HepG2 (cell line): ENCODE data around the gene EPHA6. TPM values are rescaled to one million over a fixed set of nuclear protein-coding genes. Genes with fewer than 3 reads are reported as not detected.

Experiments used
- ATAC-seq: fragments of 200-7000 bp; cut with Tn5 transposase; 3 replicates; pipeline ENCODE4 v1.9.1; 2020; ENCODE audit warnings: mild to moderate bottlenecking, moderate library complexity
- BruUV-seq: library from RNA; stranded (reverse); fragments of 400-500 nt; replicated peaks from 2 replicates; lab custom pipeline; 2021; lab: Mats Ljungman, UMichigan
- CTCF ChIA-PET: fragments of 300-600 bp; formaldehyde crosslinking; extraction: SDS; loops from one replicate; lab custom pipeline; 2021; ENCODE audit warnings: low total read pairs, inconsistent platforms, low intra/inter-chr PET ratio; lab: Yijun Ruan, JAX
- POLR2A ChIA-PET: fragments of 350-600 bp; sonication (Branson Sonifier 250); formaldehyde crosslinking; loops from one replicate; lab custom pipeline; 2020; ENCODE audit warnings: antibody characterized with exemption, inconsistent platforms; lab: Yijun Ruan, JAX
- DNase-seq: peaks from one replicate; pipeline ENCODE4 v3.0.0-alpha.2; 2015; ENCODE audit warnings: low spot score
- FAIRE-seq: peaks from 3 replicates; lab custom pipeline; 2011; peaks lifted over from hg19 to GRCh38; lab: Jason Lieb, UNC
- H2AFZ ChIP-seq: one replicate; pipeline ENCODE4 v1.6.1; 2011; ENCODE audit warnings: low read length, inconsistent platforms
- H3K27ac ChIP-seq: fragments of 300-600 bp; 3 replicates; pipeline ENCODE4 v1.8.0; 2011; ENCODE audit warnings: mixed run types, mild to moderate bottlenecking, mixed read lengths, low read length, inconsistent platforms; ENCODE audit not compliant: insufficient read depth; ENCODE audit errors: extremely low read length
- H3K27me3 ChIP-seq, 2 experiments: fragments of 200-600 bp in 1 of 2; 2 replicates in 1 of 2; 3 replicates in 1 of 2; pipeline versions ENCODE4 v1.6.0 to v1.8.0; 2011; ENCODE audit warnings: low read length in 2 of 2, mild to moderate bottlenecking in 2 of 2, moderate library complexity in 2 of 2, inconsistent platforms in 1 of 2; ENCODE audit not compliant: insufficient read depth in 2 of 2, control insufficient read depth in 1 of 2
- H3K36me3 ChIP-seq, 2 experiments: fragments of 200-600 bp in 1 of 2; replicated peaks in 1 of 2; 2 replicates in 1 of 2; 3 replicates in 1 of 2; pipeline versions ENCODE4 v1.5.1 to v1.8.0; 2011; ENCODE audit warnings: low read length in 2 of 2, inconsistent platforms in 1 of 2; ENCODE audit not compliant: insufficient read depth in 2 of 2, control insufficient read depth in 1 of 2
- H3K4me1 ChIP-seq: 2 replicates; pipeline ENCODE4 v1.5.1; 2012; ENCODE audit warnings: low read length, inconsistent platforms; ENCODE audit not compliant: insufficient read depth
- H3K4me2 ChIP-seq: 2 replicates; pipeline ENCODE4 v1.6.0; 2011; ENCODE audit warnings: low read depth, low read length, inconsistent platforms
- H3K4me3 ChIP-seq, 3 experiments: fragments of 200-600 bp in 1 of 3; sonication (generic), shearing (Covaris generic) in 1 of 3; replicated peaks in 1 of 3; 2 replicates each; pipeline ENCODE4 v1.5.1; 2011 to 2016; ENCODE audit warnings: low read length in 3 of 3, inconsistent platforms in 2 of 3, low read depth in 2 of 3, mild to moderate bottlenecking in 2 of 3, control low read depth in 1 of 3, mixed read lengths in 1 of 3; ENCODE audit not compliant: insufficient read depth in 1 of 3
- H3K79me2 ChIP-seq: one replicate; pipeline ENCODE4 v1.6.1; 2011; ENCODE audit warnings: low read length, inconsistent platforms; ENCODE audit not compliant: insufficient read depth
- H3K9ac ChIP-seq: 2 replicates; pipeline ENCODE4 v1.6.0; 2011; ENCODE audit warnings: mild to moderate bottlenecking, low read depth, low read length, inconsistent platforms; ENCODE audit not compliant: insufficient read depth
- H3K9me3 ChIP-seq: 2 replicates; pipeline ENCODE4 v1.5.1; 2012; ENCODE audit warnings: mild to moderate bottlenecking, low read length
- H4K20me1 ChIP-seq: 2 replicates; pipeline ENCODE4 v1.6.0; 2011; ENCODE audit warnings: inconsistent platforms, mild to moderate bottlenecking, low read length, moderate library complexity; ENCODE audit not compliant: insufficient read depth
- BHLHE40 ChIP-seq: IDR thresholded peaks from 2 replicates; pipeline ENCODE4 v1.6.1; 2011; ENCODE audit warnings: low read length, improper control_type of control experiment
- DNMT3B ChIP-seq: conservative IDR thresholded peaks from 2 replicates; pipeline ENCODE4 v1.6.1; 2016; ENCODE audit warnings: missing biosample characterization, control low read depth
- DPF2 ChIP-seq: sonication (generic); formaldehyde crosslinking; IDR thresholded peaks from 2 replicates; pipeline ENCODE4 v1.4.0; 2020; ENCODE audit warnings: mild to moderate bottlenecking, low read depth, missing genetic modification reagents, borderline replicate concordance
- GLI4 ChIP-seq: sonication (generic); formaldehyde crosslinking; IDR thresholded peaks from 2 replicates; pipeline ENCODE4 v1.5.1; 2020; ENCODE audit warnings: missing genetic modification reagents, mild to moderate bottlenecking, moderate library complexity, borderline replicate concordance
- GPN1 ChIP-seq: sonication (generic); formaldehyde crosslinking; IDR thresholded peaks from 2 replicates; pipeline ENCODE4 v1.5.1; 2020; ENCODE audit warnings: missing genetic modification reagents, borderline replicate concordance
- MTERF4 ChIP-seq: sonication (generic); formaldehyde crosslinking; IDR thresholded peaks from 2 replicates; pipeline ENCODE4 v1.8.0; 2023; ENCODE audit warnings: mild to moderate bottlenecking, missing genetic modification reagents
- RBM22 ChIP-seq: fragments of 200-400 bp; formaldehyde crosslinking; optimal IDR thresholded peaks from 2 replicates; pipeline ENCODE3; 2017; ENCODE audit warnings: mild to moderate bottlenecking, low read length, moderate library complexity
- TBX2 ChIP-seq: sonication (generic); formaldehyde crosslinking; IDR thresholded peaks from 2 replicates; pipeline ENCODE4 v1.5.0; 2020; ENCODE audit warnings: missing genetic modification reagents, mild to moderate bottlenecking, borderline replicate concordance
- ZNF407 ChIP-seq: sonication (generic); formaldehyde crosslinking; IDR thresholded peaks from one replicate; pipeline ENCODE4 v1.5.1; 2020; ENCODE audit warnings: mild to moderate bottlenecking, missing genetic modification reagents; ENCODE audit errors: not compliant biosample characterization
- ZNF530 ChIP-seq: sonication (generic); formaldehyde crosslinking; IDR thresholded peaks from 2 replicates; pipeline ENCODE4 v1.5.0; 2020; ENCODE audit warnings: low read depth, mild to moderate bottlenecking, missing genetic modification reagents
- WGBS: methylation state at CpG from one replicate; pipeline ENCODE4 v1.1.6; 2017; ENCODE audit warnings: low lambda C conversion rate; 5-methylcytosine and 5-hydroxymethylcytosine counted together
- in situ Hi-C: cut with HindIII; loops from 2 replicates; pipeline ENCODE4 v1.10.0; 2017; ENCODE audit warnings: low pct_unique_long_range_greater_than_20kb; ENCODE audit not compliant: extremely low pct_ligation_motif_present
- intact Hi-C: fragments of 100-400 bp; cut with micrococcal nuclease; formaldehyde crosslinking; loops from one replicate; pipeline ENCODE4 v1.10.0; 2022; ENCODE audit not compliant: unreplicated experiment
- polyA plus RNA-seq, 8 experiments: library from polyadenylated mRNA; depleted of rRNA in 3 of 8; stranded (reverse) in 7 of 8; unstranded in 1 of 8; fragments of >200 nt; fragmentation: Illumina TruSeq in 4 of 8; extraction: Trizol in 4 of 8; gene quantifications; 2 replicates each; pipeline versions ENCODE4 v1.2.1 to v1.2.3, GENCODE V29; 2011 to 2016; ENCODE audit warnings: low read depth in 4 of 8, missing spikeins in 1 of 8, mixed read lengths in 1 of 8; ENCODE audit not compliant: insufficient read depth in 1 of 8
- total RNA-seq, 5 experiments: library from RNA; depleted of rRNA; stranded (reverse); fragments of >200 nt; fragmentation: Illumina TruSeq; extraction: Trizol; gene quantifications; 2 replicates each; pipeline ENCODE4 v1.2.3, GENCODE V29; 2016; ENCODE audit warnings: low read depth in 1 of 5

Gene EPHA6
- total and polyA plus RNA-seq, 2 of the 13 experiments (the other 11 are each of a cell fraction or from before 2014, with no cell fraction given): not detected

GRCh38 chr3:97438131-97438530 is 623.7 kb downstream of the EPHA6 start:
- WGBS: 6% methylated on average over 1 of the region's 1 CpG
- no peak overlapping the region for H2AFZ ChIP-seq
- no peaks in the 10 kb centered on the region for H3K9me3 ChIP-seq
- H3K79me2 ChIP-seq: no peaks in the 10 kb centered on the region
- H3K4me2 ChIP-seq: no peak overlapping the region
- H3K27me3 ChIP-seq: no peaks in the 10 kb centered on the region
- ATAC-seq: no peak
- no peaks in the 10 kb centered on the region for H3K4me1 ChIP-seq
- FAIRE-seq: no peak
- no peak for TF ChIP-seq DPF2 (CRISPR knock-in tag)
- TF ChIP-seq TBX2 (CRISPR knock-in tag): no peak
- no peak for TF ChIP-seq ZNF530 (CRISPR knock-in tag)
- TF ChIP-seq GLI4 (CRISPR knock-in tag): no peak
- TF ChIP-seq BHLHE40: no peak
- no peak for TF ChIP-seq MTERF4 (CRISPR knock-in tag)
- no peak for DNase-seq
- intact Hi-C loops (no loop called here), in situ Hi-C loops (no loop called here)
- BruUV-seq: no TSS peak
- CTCF ChIA-PET: no interaction called here
- POLR2A ChIA-PET: no interaction called here
- H4K20me1 ChIP-seq: no peaks in the 10 kb centered on the region
- no peak overlapping the region for H3K9ac ChIP-seq
- no peak overlapping the region for H3K4me3 ChIP-seq
- H3K27ac ChIP-seq: no peak overlapping the region
- H3K36me3 ChIP-seq: no peaks in the 10 kb centered on the region

- no peak for FAIRE-seq
- 0% methylated on average over 1 of the region's 1 CpG for WGBS
- intact Hi-C loops: no loop called here
- no peak for TF ChIP-seq ZNF407 (CRISPR knock-in tag)
- no peak for TF ChIP-seq RBM22
- no peak for TF ChIP-seq DNMT3B (CRISPR knock-in tag)
- no peak for TF ChIP-seq GPN1 (CRISPR knock-in tag)
These were observed 625.0 kb downstream of the EPHA6 start for GRCh38 chr3:97439373-97439772.

More at GRCh38 chr3:97439373-97439772, 625.0 kb downstream of the EPHA6 start:
- H3K36me3 ChIP-seq: no peaks in the 10 kb centered on the region
- H3K79me2 ChIP-seq: no peaks in the 10 kb centered on the region
- no peaks in the 10 kb centered on the region for H3K4me1 ChIP-seq
- no peak overlapping the region for H3K9ac ChIP-seq
- ChIA-PET CTCF (no interaction called here), POLR2A (no interaction called here)
- H3K27me3 ChIP-seq: no peaks in the 10 kb centered on the region
- ATAC-seq (no peak), DNase-seq (no peak)
- in situ Hi-C loops: no loop called here
- no TSS peak for BruUV-seq
- no peaks in the 10 kb centered on the region for H3K9me3 ChIP-seq
- H3K4me3 ChIP-seq: no peak overlapping the region
- no peak overlapping the region for H3K27ac ChIP-seq
- no peaks in the 10 kb centered on the region for H4K20me1 ChIP-seq
- no peak overlapping the region for H3K4me2 ChIP-seq
- no peak overlapping the region for H2AFZ ChIP-seq
